ENCODE data around the gene SNRK.

SNRK gene

DNA sequence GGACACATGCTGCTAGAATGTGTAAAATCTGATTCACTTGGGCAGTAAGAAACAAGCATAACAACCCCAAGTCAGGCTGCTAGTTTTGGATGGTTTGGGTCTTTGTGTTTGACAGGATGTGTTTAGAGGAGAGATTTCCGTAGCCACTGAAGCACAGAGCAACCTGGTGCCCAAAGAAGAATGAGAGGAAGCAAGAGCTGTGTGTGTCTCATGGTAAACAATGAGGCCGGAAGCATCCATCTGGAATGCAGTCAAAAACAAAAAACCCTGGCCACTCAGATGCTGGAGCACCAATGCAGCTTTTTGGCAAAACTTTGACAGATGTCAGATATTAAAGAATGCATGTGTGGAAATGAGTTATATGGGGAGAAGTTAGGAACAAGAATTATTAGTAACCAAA is 39.4 kb upstream of the SNRK start:
- H3K27ac ChIP-seq: no peak overlapping the region
- no peaks in the 10 kb centered on the region for H3K9me3 ChIP-seq
- H3K36me3 ChIP-seq: no peaks in the 10 kb centered on the region
- H3K4me1 ChIP-seq (ENCODE audit: control insufficient read depth in 1 of 2, insufficient read depth in 1 of 2, low read depth in 1 of 2, low read length in 1 of 2): peaks cover 0 to 9% of the 10 kb centered on the region in 2 experiments
- no peaks in the 10 kb centered on the region for H3K27me3 ChIP-seq
- TF ChIP-seq, protein P1, sequence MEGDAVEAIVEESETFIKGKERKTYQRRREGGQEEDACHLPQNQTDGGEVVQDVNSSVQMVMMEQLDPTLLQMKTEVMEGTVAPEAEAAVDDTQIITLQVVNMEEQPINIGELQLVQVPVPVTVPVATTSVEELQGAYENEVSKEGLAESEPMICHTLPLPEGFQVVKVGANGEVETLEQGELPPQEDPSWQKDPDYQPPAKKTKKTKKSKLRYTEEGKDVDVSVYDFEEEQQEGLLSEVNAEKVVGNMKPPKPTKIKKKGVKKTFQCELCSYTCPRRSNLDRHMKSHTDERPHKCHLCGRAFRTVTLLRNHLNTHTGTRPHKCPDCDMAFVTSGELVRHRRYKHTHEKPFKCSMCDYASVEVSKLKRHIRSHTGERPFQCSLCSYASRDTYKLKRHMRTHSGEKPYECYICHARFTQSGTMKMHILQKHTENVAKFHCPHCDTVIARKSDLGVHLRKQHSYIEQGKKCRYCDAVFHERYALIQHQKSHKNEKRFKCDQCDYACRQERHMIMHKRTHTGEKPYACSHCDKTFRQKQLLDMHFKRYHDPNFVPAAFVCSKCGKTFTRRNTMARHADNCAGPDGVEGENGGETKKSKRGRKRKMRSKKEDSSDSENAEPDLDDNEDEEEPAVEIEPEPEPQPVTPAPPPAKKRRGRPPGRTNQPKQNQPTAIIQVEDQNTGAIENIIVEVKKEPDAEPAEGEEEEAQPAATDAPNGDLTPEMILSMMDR (IDR thresholded peaks at IDR 0.05): no peak
- no peak overlapping the region for H3K4me3 ChIP-seq (ENCODE audit: low read depth in 1 of 2, low read length in 1 of 2)

DNA sequence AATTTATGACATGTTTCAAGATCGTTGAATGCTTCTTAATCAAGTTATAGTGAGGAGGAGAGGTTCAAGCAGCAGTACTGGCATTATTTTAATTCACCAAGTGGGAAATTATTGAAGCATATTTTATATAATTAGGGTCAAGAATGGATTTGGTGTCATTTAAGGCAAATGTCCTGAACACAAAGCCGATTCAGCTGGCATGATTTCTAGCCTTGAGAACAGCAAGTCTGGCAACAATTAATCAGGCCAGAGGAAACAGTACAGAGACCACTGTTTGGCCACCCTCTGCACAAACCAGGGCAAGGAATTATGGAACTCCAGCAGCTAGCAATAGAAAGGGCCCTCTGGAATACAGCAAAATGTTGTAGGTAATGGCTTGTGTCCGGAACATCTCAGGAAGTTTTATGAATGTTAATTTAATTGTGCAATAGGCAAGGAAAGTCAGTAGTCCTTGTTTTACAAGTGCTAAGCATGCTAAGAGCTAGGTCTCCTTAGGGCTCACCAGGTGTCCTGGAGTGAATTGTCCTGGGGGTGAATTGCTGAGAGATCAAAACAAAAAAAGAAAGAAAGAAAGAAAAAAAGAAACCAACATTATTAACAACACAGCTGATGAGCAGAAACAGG is 38.7 kb upstream of the SNRK start:
- Histone ChIP-seq H3K27ac (no peak overlapping the region), H3K9me3 (no peaks in the 10 kb centered on the region), H3K27me3 (no peaks in the 10 kb centered on the region), H3K36me3 (no peaks in the 10 kb centered on the region), H3K4me1 (ENCODE audit: control insufficient read depth in 1 of 2, insufficient read depth in 1 of 2, low read depth in 1 of 2, low read length in 1 of 2) (peaks cover 0 to 9% of the 10 kb centered on the region in 2 experiments), H3K4me3 (ENCODE audit: low read depth in 1 of 2, low read length in 1 of 2) (no peak overlapping the region)
- TF ChIP-seq, protein P1 (IDR thresholded peaks at IDR 0.05): no peak

GRCh38 chr3:43248185-43248583 is 38.2 kb upstream of the SNRK start:
- no peaks in the 10 kb centered on the region for H3K27me3 ChIP-seq
- H3K9me3 ChIP-seq: no peaks in the 10 kb centered on the region
- no peak overlapping the region for H3K27ac ChIP-seq
- peaks cover 0 to 9% of the 10 kb centered on the region in 2 experiments for H3K4me1 ChIP-seq (ENCODE audit: control insufficient read depth in 1 of 2, insufficient read depth in 1 of 2, low read depth in 1 of 2, low read length in 1 of 2)
- no peak overlapping the region for H3K4me3 ChIP-seq (ENCODE audit: low read depth in 1 of 2, low read length in 1 of 2)
- no peaks in the 10 kb centered on the region for H3K36me3 ChIP-seq
- TF ChIP-seq, protein P1 (IDR thresholded peaks at IDR 0.05): no peak

DNA sequence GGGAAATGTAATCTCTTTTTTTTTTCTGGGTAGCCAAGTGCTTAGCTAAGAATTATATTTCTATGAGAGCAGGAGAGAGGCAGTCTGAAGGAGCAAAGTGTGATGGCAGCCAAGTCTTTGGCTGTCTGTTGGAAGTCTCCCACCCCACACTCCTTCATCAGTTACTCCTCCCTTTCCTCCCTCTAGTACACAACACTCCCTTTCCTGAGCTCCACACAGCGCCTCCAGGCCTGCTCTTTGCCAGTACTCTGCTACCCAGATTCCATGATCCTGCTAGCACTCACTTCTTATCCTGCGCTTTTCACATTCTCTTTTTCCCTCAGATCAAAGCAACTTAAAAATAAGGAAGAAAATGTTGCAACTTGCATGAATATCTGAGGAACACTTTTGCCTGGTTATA is 37.4 kb upstream of the SNRK start:
- no peak overlapping the region for H3K27ac ChIP-seq
- no peak overlapping the region for H3K4me3 ChIP-seq (ENCODE audit: low read depth in 1 of 2, low read length in 1 of 2)
- no peaks in the 10 kb centered on the region for H3K36me3 ChIP-seq
- no peaks in the 10 kb centered on the region for H3K9me3 ChIP-seq
- TF ChIP-seq, protein P1 (IDR thresholded peaks at IDR 0.05): no peak
- no peaks in the 10 kb centered on the region for H3K27me3 ChIP-seq
- peaks cover 0 to 14% of the 10 kb centered on the region in 2 experiments for H3K4me1 ChIP-seq (ENCODE audit: control insufficient read depth in 1 of 2, insufficient read depth in 1 of 2, low read depth in 1 of 2, low read length in 1 of 2)

DNA sequence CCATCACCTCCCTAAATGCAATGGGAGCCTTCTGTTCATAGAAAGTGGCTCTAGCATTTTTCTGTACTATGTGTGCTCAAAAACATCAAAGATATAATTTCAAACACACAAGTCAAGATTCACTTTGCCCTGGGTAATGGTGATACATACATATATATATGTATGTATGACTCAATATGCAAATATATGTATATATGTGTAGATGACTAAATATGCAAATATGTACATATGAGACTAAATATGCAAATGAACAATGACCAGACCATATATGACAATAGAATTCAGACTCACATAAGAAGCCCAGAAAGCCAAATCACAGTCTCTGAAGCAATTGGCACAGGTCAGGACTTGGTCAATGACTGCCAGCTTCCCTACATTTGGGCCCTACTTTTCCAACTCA is 36.9 kb upstream of the SNRK start:
- Histone ChIP-seq H3K27me3 (no peaks in the 10 kb centered on the region), H3K36me3 (no peaks in the 10 kb centered on the region), H3K4me1 (ENCODE audit: control insufficient read depth in 1 of 2, insufficient read depth in 1 of 2, low read depth in 1 of 2, low read length in 1 of 2) (peaks cover 4 to 15% of the 10 kb centered on the region in 2 experiments), H3K27ac (no peak overlapping the region), H3K4me3 (ENCODE audit: low read depth in 1 of 2, low read length in 1 of 2) (no peak overlapping the region), H3K9me3 (no peaks in the 10 kb centered on the region)
- TF ChIP-seq, protein P1 (IDR thresholded peaks at IDR 0.05): no peak

Measured in neutrophil (primary cell).